GM12873 (cell line): ENCODE data around the gene TIMM8A.

Source experiments
- TF ChIP-seq, protein P1 (sequence below): IDR thresholded peaks from 2 replicates; pipeline ENCODE4 v1.5.1; 2012; ENCODE audit warnings: low read depth, mild to moderate bottlenecking, moderate library complexity, low read length, control low read depth; ENCODE audit not compliant: insufficient read depth; ENCODE audit errors: missing control alignments

Gene TIMM8A, protein sequence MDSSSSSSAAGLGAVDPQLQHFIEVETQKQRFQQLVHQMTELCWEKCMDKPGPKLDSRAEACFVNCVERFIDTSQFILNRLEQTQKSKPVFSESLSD

DNA sequence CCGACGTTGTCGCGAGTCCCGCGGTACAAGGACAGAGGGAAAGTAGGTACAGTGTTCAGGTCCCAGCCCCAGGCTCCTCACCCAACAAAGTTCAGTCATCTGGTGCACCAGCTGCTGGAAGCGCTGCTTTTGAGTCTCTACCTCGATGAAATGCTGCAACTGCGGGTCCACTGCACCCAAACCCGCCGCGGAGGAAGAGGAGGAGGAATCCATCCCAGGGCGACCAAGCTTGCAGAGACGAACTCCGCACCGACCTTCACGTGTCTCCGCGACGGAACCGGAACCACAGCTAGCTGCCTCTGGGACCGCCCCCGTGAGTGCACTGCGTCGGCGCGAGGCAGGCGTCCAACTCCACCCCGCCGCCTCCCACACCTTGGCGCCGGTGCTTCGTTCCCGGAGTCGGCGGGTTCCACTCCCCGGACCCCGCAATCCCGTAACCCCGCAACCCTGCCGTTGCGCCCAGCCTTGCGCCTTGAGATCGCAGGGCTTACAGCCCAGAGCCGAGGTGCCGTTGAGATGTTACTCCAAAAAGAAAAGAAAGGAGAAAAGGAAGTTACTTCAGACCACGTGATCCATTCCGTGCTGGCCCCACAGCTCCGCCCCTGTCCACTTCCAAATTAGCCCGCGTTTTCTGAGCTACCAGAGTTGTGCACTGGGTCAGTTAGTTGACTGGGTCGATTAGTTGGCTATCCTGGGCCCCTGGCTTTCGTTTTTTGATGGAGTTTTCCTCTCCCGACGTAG is at the start of gene TIMM8A:
Gene TIMM8A, minus strand, starts transcription at position 291 of the 741 bp plus-strand sequence. Its CDS starts 78 bp downstream, at position 213.
- TF ChIP-seq, protein P1, sequence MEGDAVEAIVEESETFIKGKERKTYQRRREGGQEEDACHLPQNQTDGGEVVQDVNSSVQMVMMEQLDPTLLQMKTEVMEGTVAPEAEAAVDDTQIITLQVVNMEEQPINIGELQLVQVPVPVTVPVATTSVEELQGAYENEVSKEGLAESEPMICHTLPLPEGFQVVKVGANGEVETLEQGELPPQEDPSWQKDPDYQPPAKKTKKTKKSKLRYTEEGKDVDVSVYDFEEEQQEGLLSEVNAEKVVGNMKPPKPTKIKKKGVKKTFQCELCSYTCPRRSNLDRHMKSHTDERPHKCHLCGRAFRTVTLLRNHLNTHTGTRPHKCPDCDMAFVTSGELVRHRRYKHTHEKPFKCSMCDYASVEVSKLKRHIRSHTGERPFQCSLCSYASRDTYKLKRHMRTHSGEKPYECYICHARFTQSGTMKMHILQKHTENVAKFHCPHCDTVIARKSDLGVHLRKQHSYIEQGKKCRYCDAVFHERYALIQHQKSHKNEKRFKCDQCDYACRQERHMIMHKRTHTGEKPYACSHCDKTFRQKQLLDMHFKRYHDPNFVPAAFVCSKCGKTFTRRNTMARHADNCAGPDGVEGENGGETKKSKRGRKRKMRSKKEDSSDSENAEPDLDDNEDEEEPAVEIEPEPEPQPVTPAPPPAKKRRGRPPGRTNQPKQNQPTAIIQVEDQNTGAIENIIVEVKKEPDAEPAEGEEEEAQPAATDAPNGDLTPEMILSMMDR, result no peak

DNA sequence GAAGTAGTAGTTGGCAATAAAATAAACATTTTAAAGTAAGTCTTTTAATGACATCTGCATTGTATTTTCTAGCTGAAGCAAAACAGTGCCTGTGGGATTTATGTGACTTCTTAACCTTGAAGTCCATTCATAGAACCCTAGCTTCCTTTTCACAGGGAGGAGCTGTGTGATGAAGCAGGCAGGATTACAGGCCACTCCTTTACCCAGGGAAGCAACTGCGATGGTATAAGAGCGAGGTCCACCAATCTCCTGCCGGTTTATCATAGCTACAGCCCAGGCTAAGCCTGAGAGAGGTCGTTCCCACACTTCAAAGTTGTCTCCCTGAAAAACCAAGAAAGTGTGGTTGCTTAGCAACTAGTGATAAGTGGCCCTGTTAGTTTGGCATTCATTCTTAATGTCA is 49.2 kb upstream of the TIMM8A start:
- TF ChIP-seq, protein P1, result no peak

DNA sequence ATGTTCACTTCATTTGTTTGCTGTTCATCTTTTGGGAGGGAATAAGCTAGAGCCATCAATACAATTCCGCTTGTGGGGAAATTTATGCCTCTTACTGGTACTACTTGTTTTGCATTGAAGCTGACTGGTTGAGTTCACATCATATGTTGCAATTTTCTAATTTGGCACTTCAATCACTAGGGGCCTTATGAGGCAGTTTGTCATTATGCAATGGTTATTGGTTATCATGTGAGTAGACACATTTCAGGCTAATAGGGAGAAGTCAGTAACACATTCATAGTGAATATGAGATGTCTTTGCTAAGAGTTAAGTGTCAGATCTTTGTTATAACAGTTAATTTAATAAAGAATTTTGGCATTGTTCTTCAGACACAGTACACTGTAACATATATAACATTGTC is 47.2 kb upstream of the TIMM8A start:
- TF ChIP-seq, protein P1, result no peak

DNA sequence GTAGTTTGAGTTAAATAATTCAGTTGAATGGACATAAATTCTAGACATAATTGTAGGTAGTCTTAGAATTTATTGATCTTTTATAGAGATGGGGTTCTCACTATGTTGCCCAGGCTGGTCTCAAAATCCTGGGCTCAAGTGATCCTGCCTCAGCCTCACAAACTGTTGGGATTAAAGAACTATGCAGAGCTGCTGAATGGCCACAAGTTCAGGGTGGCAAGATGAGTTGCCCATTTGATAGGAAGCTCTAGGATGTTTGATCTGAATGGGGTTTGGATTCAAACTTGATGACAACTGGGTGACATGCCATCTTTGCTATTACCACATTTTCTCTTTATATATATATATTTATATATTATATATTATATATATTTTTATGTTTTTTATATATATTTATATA is 45.8 kb upstream of the TIMM8A start:
- TF ChIP-seq, protein P1, result no peak

DNA sequence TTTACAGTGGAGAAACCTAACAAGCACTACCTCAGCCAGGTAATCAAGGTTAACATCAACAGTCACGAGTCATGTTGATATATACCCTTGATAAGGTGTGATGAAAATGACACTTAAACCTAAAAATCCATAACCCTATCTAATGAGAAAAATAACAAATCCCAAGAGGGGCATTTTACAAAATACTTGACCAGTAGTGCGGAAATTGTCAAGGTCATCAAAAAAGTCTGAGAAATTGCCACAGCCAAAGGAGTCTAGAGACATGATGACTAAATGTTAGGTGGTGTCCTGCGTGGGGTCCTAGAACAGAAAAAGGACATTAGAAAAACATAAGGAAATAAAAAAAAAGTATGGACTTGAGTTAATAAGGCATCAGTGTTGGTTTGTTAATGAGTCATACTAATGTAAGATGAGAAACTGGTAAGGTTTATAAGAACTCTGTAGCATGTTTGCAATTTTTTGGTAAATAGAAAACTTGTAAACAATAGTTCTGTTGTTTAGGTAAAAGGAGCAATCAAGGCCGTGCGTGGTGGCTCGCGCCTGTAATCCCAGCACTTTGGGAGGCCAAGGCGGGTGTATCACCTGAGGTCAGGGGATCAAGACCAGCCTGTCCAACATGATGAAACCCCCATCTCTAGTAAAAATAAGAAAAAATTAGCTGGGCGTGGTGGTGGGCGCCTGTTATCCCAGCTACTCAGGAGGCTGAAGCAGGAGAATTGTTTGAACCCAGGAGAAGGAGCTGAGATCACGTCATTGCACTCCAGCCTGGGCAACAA is 45.2 kb upstream of the TIMM8A start:
- TF ChIP-seq, protein P1, result no peak

DNA sequence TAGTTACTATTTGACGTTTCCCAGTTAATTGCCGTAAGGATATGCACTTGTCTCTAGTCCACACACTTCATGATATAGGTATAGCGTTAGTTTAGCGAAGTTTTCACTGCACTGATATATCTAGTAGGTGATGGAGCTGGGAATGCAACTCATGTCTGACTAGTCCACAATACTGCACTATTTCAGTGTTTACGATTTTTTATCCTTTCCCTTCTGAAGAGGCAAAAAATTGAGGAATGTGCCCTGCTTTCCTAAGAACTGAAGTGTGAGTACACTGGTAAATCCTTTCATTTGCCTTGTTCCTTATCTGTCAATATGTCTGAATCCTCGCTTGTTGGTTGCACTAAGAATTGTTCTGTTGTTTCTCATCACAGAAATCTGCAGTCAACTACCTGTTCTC is 43.3 kb upstream of the TIMM8A start:
- TF ChIP-seq, protein P1, result no peak

DNA sequence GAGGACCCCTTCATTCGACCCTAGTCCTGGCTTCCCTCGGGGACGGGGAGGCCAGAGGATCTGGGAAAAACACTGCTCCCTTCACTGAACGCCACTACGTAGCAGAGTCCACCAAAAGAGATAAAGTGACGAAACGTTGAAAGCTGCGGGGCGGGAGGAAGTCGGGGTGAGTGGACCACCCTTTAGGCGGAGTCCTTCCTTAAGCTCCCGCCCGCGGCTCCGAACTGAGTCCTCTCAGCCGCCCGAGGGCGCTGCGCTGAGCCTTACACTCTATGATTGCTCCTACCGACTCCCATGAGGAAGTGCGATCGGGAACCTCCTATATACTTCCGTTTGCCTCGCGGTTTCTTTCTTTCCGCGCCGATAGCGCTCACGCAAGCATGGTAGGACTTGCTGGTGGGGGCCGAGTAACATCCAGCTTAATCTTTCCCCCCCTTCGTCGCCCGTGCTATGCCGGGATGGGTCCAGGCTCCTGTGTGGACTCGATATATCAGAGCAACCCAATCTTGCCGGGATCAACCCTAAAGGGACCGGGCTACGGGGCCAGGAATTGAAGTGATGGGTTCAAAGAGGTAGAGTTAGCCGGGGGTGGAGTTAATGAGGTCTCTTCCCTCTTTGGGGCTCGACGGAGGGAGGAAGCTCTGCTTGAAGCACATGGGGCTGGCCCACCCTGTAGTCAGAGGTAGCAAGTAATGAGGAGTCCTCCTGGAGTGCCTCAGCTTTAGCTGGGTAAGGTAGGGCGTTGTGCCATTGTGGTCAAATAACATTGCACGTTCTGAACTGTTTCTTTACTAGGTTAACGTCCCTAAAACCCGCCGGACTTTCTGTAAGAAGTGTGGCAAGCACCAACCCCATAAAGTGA is 42.4 kb upstream of the TIMM8A start, which contains the start of gene RPL36A:
Gene RPL36A, plus strand, starts transcription at position 348 of the 862 bp plus-strand sequence. Its CDS starts 33 bp downstream, at position 381.
- TF ChIP-seq, protein P1, result peak; percentile 77
